Activated T-helper 17 cell treated with anti-CD3 and anti-CD28 coated beads, Interleukin-2, amount 50 U/mL, for 72 hours (primary cell): Measurements from ENCODE around the gene GRIN3B. TPM values are rescaled to one million over a fixed set of nuclear protein-coding genes. Genes with fewer than 3 reads are reported as not detected.

Experiments
- ATAC-seq: fragments of 150-1000 bp; cut with Tn5 transposase; replicated peaks from 2 replicates; pipeline ENCODE4 v1.10.0; 2021; ENCODE audit warnings: mild to moderate bottlenecking, moderate library complexity
- H3K27ac Mint-ChIP-seq: one replicate; pipeline ENCODE4 v1.8.0; 2022; ENCODE audit warnings: mixed read lengths
- H3K27me3 Mint-ChIP-seq: one replicate; pipeline ENCODE4 v1.8.0; 2022; ENCODE audit warnings: mixed read lengths
- H3K36me3 Mint-ChIP-seq: one replicate; pipeline ENCODE4 v1.8.0; 2022; ENCODE audit warnings: low read depth, mild to moderate bottlenecking, mixed read lengths
- H3K4me1 Mint-ChIP-seq: one replicate; pipeline ENCODE4 v1.8.0; 2022; ENCODE audit warnings: mixed read lengths
- H3K4me3 Mint-ChIP-seq: one replicate; pipeline ENCODE4 v1.8.0; 2022; ENCODE audit warnings: mild to moderate bottlenecking, mixed read lengths
- H3K9me3 Mint-ChIP-seq: one replicate; pipeline ENCODE4 v1.8.0; 2022; ENCODE audit warnings: mixed read lengths
- total RNA-seq, 2 donors: library from RNA; stranded (reverse); gene quantifications; one replicate each; pipeline ENCODE4 v1.2.3, GENCODE V29; 2022

Gene GRIN3B
- total RNA-seq, 2 donors from 2014 or later: 0.21 TPM; not detected in 1

- Mint-ChIP-seq H3K27ac (no peak overlapping the region), H3K36me3 (peaks cover 21% of the 10 kb centered on the region), H3K27me3 (no peaks in the 10 kb centered on the region), H3K4me3 (no peak overlapping the region), H3K4me1 (no peaks in the 10 kb centered on the region), H3K9me3 (no peaks in the 10 kb centered on the region)
- ATAC-seq: no peak
Observed at GRCh38 chr19:993361-993830, 6.8 kb upstream of the GRIN3B start.

- H3K36me3 Mint-ChIP-seq: peaks cover 17% of the 10 kb centered on the region
- H3K27me3 Mint-ChIP-seq: peaks cover 3% of the 10 kb centered on the region
- H3K4me1 Mint-ChIP-seq: no peaks in the 10 kb centered on the region
- no peak overlapping the region for H3K27ac Mint-ChIP-seq
- H3K9me3 Mint-ChIP-seq: no peaks in the 10 kb centered on the region
- ATAC-seq: no peak
- H3K4me3 Mint-ChIP-seq: no peak overlapping the region
Observed at GRCh38 chr19:993831-994393, 6.3 kb upstream of the GRIN3B start.

- H3K9me3 Mint-ChIP-seq: no peaks in the 10 kb centered on the region
- ATAC-seq: no peak
- peaks cover 9% of the 10 kb centered on the region for H3K27me3 Mint-ChIP-seq
- no peak overlapping the region for H3K27ac Mint-ChIP-seq
- no peaks in the 10 kb centered on the region for H3K4me1 Mint-ChIP-seq
- peaks cover 16% of the 10 kb centered on the region for H3K36me3 Mint-ChIP-seq
- H3K4me3 Mint-ChIP-seq: no peak overlapping the region
Observed at GRCh38 chr19:994516-994915, 5.7 kb upstream of the GRIN3B start.

GRCh38 chr19:995051-995827 is 5.0 kb upstream of the GRIN3B start:
- no peak for ATAC-seq
- no peak overlapping the region for H3K4me3 Mint-ChIP-seq
- H3K9me3 Mint-ChIP-seq: no peaks in the 10 kb centered on the region
- H3K27me3 Mint-ChIP-seq: peaks cover 9% of the 10 kb centered on the region
- no peak overlapping the region for H3K27ac Mint-ChIP-seq
- no peaks in the 10 kb centered on the region for H3K4me1 Mint-ChIP-seq
- H3K36me3 Mint-ChIP-seq: peaks cover 16% of the 10 kb centered on the region

- Mint-ChIP-seq H3K27ac (no peak overlapping the region), H3K9me3 (no peaks in the 10 kb centered on the region), H3K4me3 (peak overlapping the region; percentile 49), H3K27me3 (peaks cover 11% of the 10 kb centered on the region), H3K36me3 (peaks cover 16% of the 10 kb centered on the region), H3K4me1 (no peaks in the 10 kb centered on the region)
- peak; percentile 65 for ATAC-seq
Observed at GRCh38 chr19:996051-996838, 4.0 kb upstream of the GRIN3B start.

- peaks cover 5% of the 10 kb centered on the region for H3K4me1 Mint-ChIP-seq
- H3K9me3 Mint-ChIP-seq: no peaks in the 10 kb centered on the region
- ATAC-seq: no peak
- H3K27me3 Mint-ChIP-seq: peaks cover 17% of the 10 kb centered on the region
- no peak overlapping the region for H3K27ac Mint-ChIP-seq
- no peak overlapping the region for H3K4me3 Mint-ChIP-seq
- H3K36me3 Mint-ChIP-seq: peaks cover 11% of the 10 kb centered on the region
Observed at GRCh38 chr19:998064-998463, 2.2 kb upstream of the GRIN3B start.

- peaks cover 5% of the 10 kb centered on the region for H3K4me1 Mint-ChIP-seq
- no peak overlapping the region for H3K27ac Mint-ChIP-seq
- peak overlapping the region; percentile 19 for H3K4me3 Mint-ChIP-seq
- H3K9me3 Mint-ChIP-seq: no peaks in the 10 kb centered on the region
- H3K36me3 Mint-ChIP-seq: peaks cover 6% of the 10 kb centered on the region
- ATAC-seq: no peak
- H3K27me3 Mint-ChIP-seq: peaks cover 17% of the 10 kb centered on the region
Observed at GRCh38 chr19:999379-999719, 870 bp upstream of the GRIN3B start.

- Mint-ChIP-seq H3K9me3 (no peaks in the 10 kb centered on the region), H3K4me3 (no peak overlapping the region)
- ATAC-seq: no peak
Observed at GRCh38 chr19:1000591-1001537, 645 bp downstream of the GRIN3B start.

GRCh38 chr19:1001538-1002166 is 1.4 kb downstream of the GRIN3B start:
- peaks cover 17% of the 10 kb centered on the region for H3K27me3 Mint-ChIP-seq
- H3K9me3 Mint-ChIP-seq: no peaks in the 10 kb centered on the region
- peaks cover 6% of the 10 kb centered on the region for H3K36me3 Mint-ChIP-seq
- peak; percentile 75 for ATAC-seq
- no peak overlapping the region for H3K4me3 Mint-ChIP-seq
- H3K27ac Mint-ChIP-seq: no peak overlapping the region
- peaks cover 5% of the 10 kb centered on the region for H3K4me1 Mint-ChIP-seq

More at GRCh38 chr19:1000591-1001537, 645 bp downstream of the GRIN3B start:
- Mint-ChIP-seq H3K27me3 (peaks cover 17% of the 10 kb centered on the region), H3K4me1 (peaks cover 5% of the 10 kb centered on the region), H3K27ac (no peak overlapping the region), H3K36me3 (peaks cover 6% of the 10 kb centered on the region)

- H3K36me3 Mint-ChIP-seq: peaks cover 6% of the 10 kb centered on the region
- no peak overlapping the region for H3K27ac Mint-ChIP-seq
- no peaks in the 10 kb centered on the region for H3K9me3 Mint-ChIP-seq
- H3K27me3 Mint-ChIP-seq: peaks cover 17% of the 10 kb centered on the region
- no peak overlapping the region for H3K4me3 Mint-ChIP-seq
- H3K4me1 Mint-ChIP-seq: peaks cover 5% of the 10 kb centered on the region
- no peak for ATAC-seq
Observed at GRCh38 chr19:1002600-1002999, 2.4 kb downstream of the GRIN3B start.

- Mint-ChIP-seq H3K4me3 (no peak overlapping the region), H3K27me3 (peaks cover 17% of the 10 kb centered on the region), H3K9me3 (no peaks in the 10 kb centered on the region), H3K36me3 (peaks cover 6% of the 10 kb centered on the region), H3K27ac (no peak overlapping the region), H3K4me1 (peaks cover 5% of the 10 kb centered on the region)
- ATAC-seq: no peak
Observed at GRCh38 chr19:1003283-1003682, 3.1 kb downstream of the GRIN3B start.

- Mint-ChIP-seq H3K27ac (no peak overlapping the region), H3K27me3 (peaks cover 10% of the 10 kb centered on the region), H3K36me3 (peaks cover under 1% of the 10 kb centered on the region)
Observed at GRCh38 chr19:1004204-1004802, 4.1 kb downstream of the GRIN3B start.

More at GRCh38 chr19:1004204-1004802, 4.1 kb downstream of the GRIN3B start:
- Mint-ChIP-seq H3K4me1 (peaks cover 5% of the 10 kb centered on the region), H3K9me3 (no peaks in the 10 kb centered on the region), H3K4me3 (no peak overlapping the region)
- ATAC-seq: no peak
